Stimulated activated CD4-positive, alpha-beta T cell treated with anti-CD3 and anti-CD28 coated beads, Interleukin-2, amount 100 ng/mL, for 24 hours (primary cell): ENCODE results near the gene TPP2.

Experiments used
- DNase-seq, 2 donors: peaks; one replicate each; pipeline ENCODE4 v3.0.0-alpha.2; 2020

Gene TPP2

DNA sequence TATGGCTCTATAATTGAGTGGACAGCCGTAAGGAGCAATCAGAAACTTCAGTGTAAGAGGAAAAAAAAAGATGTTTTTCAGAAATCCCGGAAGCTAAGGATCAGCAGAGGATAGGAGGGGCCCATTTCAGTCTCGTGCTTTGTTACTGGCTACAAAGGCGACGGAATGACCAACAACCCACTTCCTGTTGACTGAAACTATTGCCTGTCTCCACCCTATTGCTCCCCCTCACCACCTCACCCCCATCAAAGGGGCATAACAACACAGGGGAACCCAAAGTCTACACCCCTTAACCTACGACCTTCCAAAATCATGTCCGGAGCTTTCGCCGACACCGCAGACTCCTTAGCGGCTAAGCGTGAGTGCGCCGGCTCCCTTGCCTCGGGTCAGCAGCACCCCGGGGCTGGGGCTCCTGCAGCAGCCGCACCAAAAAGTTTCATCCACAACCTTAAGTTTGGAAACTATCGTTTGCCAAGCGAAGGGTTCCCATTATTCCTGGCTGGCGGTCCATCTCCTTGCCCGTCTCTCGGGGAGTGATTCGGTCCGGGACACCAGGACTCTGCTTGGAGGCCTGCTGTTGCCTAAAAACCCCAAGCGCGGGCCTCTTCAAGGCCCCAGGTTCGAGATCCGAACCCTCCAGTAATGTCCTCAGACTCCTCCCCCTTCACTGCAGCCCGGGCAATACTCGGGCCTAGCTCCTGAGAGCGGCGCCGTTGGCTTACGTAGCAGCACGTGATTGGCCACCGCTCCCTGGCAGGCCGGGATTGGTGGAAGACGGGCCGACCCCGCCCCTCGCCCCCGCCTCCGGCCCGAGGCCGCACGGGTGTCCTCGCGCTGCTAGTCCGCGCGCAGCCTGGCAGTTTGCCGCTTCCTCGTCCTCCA, at the start of gene TPP2:
Gene TPP2, plus strand, starts transcription at position 840 of the 882 bp plus-strand sequence. CDS start 53 bp downstream, outside the sequence.
- peak; percentile 99 for DNase-seq

DNA sequence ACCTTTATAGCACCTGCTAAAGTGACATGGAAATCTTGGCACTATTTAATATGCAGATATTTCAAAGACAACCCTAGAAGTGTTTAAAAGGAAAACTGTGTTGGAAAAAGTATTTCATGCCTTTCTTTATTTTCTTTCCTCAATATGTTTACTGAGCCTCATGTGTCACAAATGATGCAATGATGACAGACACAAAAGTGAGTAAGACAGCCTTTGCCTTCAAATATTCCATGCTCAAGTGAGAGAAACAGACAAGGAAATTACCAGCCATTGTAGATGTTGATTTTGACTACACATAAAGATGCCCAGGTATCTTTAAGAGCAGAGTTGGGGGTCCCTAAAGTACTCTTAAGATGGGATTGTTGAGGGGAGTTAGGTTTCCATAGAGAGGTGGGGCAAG, 48.0 kb upstream of the TPP2 start:
- no peak for DNase-seq

GRCh38 chr13:102550507-102550906, 46.3 kb upstream of the TPP2 start:
- DNase-seq, result no peak

- no peak for DNase-seq
Measured at GRCh38 chr13:102555914-102556553, 40.8 kb upstream of the TPP2 start.

DNA sequence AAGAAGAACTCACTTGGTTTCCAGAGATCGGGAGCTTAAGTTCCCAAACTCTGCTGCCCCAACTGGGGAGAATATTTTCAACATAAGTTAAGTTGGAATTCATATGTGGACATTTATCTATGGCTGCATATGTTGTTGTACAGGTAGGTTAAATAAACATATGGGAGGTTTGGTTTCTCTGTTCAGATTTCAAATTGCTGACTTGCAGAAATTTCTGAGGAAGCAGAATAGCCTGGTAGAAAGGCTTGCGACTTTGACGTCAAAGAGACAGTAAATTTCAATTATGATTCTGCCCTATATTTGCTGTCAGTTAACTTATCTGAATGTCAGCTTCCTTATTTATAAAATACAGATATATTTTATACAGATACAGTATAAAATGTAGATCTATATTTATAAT, 40.0 kb upstream of the TPP2 start:
- no peak for DNase-seq

DNA sequence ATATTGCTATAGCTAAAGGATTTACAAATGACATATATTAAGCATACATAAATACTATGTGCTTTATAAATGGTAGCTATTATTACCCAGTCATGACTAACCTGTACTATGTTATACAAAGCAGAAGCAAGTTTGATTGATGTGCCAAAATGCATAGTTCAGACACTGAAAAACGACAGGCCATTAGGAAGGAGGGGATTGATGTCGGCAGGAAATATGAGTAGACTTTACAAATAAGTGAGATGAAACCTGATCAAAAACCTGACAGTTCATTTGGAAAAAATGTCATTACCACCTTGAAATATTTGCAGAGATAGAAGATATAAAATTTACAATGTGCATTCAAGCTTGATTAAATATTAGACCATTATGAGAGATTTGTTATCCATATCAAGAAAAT, 38.8 kb upstream of the TPP2 start:
- DNase-seq, result no peak

DNA sequence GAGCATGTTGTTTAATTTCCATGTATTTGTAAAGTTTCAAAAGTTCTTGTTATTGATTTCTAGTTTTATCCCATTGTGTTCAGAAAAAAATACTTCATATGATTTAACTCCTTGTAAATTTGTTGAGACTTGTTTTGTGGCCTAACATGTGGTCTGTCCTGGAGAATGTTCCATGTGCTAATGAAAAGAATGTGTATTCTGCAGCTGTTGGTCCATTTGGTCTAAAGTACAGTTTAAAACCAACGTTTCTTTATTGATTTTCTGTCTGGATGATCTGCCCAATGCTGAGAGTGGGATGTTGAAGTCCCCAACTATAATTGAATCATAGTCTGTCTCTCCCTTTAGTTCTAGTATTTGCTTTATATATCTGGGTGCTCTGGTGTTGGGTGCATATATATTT, 34.9 kb upstream of the TPP2 start:
- no peak for DNase-seq

DNA sequence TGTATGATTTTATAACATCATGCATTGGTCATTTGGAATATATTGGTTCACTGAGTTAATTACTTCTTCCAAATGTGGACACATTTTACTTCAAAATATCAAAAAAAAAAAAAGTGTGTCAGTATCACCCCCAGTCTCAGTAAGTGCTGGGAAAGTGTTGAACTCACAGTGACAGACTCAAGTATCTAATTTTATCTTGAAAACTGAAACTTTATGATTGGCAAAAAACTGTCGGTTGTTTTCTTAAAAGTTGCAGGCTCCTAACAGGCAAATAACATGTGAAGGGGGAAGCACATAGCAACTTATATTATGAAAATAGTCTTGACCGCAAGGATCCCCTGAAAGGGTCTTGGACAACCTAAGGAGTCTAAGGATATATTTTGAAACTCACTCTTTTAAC, 33.5 kb upstream of the TPP2 start:
- DNase-seq, result no peak

DNA sequence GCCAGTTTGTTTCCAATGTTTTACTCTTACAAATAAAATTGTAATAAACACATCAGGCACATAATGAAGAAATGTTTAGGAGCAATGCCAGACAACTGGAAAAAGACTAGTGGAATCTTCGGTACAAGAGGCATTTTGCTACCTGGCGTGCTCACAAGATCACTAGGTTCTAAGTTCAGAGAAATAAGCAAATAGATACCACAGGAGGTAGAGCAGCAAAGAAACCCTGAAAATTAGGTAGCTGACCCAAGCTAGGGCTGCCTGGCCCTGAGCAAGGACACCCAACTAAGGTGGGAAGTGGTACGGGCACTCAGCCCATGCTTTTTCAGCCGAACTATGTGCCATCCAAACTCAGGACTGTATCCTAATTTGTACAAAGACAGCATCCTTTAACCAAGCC, 32.2 kb upstream of the TPP2 start:
- DNase-seq, result no peak

- no peak for DNase-seq
Measured at GRCh38 chr13:102566513-102566912, 30.3 kb upstream of the TPP2 start.

DNA sequence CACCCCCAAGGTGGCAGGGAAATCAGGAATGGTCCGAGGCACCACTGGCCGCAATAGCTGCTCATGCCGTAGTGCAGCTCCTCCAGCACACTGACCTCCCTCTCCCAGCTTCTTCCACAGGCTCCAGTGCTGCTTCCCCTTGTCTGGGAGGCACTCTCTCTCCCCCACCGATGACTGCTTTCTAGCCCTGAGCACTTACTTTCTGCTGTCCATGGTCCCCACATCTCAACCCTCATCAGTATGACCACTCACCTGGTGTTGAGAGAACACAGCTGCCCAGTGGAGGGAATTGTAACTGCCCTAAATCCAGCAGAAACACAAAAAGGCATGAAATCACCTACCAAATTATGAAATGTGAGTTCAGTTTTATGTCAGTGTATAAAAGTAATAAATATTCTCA, 28.9 kb upstream of the TPP2 start:
- DNase-seq, result no peak

- DNase-seq, result no peak
Measured at GRCh38 chr13:102569488-102569887, 27.3 kb upstream of the TPP2 start.

DNA sequence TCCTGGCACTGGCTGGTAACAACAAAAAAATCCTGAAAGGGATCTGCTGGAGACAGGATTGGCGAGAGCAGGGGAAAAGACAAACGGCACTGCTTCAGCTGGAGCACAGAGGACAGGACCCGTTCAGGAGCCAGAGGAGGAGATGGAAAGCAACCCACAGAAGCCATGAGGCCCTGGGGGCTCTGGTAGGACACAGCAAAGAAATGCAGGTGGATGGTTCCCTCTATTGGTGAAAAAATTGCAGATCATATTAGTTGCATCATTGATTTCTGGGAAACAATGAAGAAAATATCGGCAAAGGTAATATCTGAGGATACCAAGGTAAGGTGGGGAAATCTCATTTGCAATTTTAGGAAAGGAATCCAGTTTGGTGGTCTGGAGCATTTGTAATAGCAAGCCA, 25.7 kb upstream of the TPP2 start:
- DNase-seq, result no peak

DNA sequence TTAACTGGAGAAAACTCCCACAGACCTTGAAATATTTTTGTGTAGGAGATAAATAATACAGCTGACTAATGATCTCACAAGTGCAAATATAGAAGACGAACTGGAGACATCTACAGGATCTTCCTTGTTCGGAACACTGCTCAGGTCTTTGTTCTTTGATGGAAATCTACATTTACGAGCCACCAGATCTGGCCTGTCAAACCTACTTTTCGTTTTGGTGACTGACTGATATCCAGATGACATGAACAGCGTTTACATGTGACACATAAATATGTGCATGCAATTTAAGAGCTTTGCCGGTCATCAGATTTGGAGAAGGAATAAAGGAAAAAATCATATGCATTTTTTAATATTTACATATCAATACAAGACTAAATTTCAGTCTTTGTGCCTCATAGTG, 24.5 kb upstream of the TPP2 start:
- no peak for DNase-seq

- no peak for DNase-seq
Measured at GRCh38 chr13:102580552-102581169, 16.1 kb upstream of the TPP2 start.

DNA sequence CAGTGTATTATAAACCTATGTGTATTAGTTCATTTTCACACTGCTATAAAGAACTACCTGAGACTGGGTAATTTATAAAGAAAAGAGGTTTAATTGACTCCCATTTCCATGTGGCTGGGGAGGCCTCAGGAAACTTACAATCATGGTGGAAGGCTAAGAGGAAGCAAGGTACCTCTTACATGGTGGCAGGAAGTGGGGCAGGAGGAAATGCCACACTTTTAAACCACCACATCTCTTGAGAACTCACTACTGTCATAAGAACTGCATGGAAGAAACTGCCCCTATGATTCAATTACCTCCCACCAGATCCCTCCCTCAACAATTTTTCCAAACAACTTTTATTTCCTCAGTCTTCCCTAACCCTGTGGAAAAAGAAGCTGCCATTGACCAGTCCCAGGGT, 14.5 kb upstream of the TPP2 start:
- no peak for DNase-seq

- no peak for DNase-seq
Measured at GRCh38 chr13:102584434-102584833, 12.4 kb upstream of the TPP2 start.

DNA sequence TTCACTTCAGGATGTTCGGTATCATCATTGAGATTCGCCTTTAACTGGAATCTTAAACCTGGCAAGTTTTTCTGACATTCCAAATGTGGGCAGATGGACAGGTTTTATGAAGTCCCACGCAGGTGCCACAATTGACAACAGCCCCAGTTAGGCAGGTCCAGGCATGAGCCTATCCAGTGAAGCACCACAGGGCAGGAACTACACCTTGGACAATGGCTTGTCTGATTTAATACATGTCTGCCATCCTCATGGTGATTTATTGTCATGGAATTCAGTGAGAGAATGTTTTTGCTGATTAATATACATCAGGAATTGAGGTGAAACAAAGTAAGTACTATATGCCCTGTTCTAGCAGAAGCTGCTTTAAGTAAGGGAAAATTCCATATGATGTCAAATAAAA, 10.2 kb upstream of the TPP2 start:
- DNase-seq, result no peak

DNA sequence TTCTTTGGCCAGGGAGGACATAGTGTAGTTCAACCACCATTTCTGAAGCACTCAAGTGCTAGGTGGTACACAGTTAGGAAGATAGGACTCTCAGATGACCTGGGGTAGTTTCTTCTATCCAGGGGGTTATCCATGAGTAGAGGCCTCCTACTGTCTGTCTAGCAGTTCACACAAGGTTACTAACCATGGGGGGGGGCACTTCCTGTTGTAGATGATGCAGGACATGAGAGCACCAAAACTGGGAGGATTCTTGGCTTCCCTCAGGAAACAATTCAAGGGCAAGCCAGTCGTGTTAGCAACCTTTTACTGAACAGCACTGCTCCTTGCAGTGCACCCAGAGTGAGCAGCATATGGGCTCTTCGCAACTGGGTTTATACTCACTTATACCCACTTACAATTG, 8.9 kb upstream of the TPP2 start:
- DNase-seq, result no peak

DNA sequence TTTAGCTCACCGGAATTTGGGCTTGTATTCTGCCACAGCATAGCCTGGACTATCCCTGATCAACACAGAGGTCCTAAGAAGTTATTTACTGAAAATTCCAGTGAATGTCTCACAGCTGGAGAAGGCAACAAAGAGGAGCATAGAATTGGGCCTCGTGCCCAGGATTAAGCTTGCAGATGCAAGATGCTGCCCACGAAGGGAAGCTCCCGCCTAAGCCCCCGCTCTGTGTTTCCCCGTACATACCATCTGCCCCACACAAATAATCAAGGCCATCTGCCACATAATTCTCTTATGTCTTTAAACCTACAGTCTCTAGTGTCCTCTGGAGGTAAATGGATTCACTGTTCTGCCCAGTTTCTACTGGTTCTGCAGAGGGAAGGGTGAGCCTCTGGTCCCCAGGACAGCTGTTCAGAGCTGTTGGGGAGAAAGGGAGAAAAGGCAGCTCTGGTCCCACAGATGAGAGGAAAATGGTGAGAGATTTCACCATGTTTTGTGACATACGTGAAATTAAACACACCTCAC, 7.4 kb upstream of the TPP2 start:
- no peak for DNase-seq

DNA sequence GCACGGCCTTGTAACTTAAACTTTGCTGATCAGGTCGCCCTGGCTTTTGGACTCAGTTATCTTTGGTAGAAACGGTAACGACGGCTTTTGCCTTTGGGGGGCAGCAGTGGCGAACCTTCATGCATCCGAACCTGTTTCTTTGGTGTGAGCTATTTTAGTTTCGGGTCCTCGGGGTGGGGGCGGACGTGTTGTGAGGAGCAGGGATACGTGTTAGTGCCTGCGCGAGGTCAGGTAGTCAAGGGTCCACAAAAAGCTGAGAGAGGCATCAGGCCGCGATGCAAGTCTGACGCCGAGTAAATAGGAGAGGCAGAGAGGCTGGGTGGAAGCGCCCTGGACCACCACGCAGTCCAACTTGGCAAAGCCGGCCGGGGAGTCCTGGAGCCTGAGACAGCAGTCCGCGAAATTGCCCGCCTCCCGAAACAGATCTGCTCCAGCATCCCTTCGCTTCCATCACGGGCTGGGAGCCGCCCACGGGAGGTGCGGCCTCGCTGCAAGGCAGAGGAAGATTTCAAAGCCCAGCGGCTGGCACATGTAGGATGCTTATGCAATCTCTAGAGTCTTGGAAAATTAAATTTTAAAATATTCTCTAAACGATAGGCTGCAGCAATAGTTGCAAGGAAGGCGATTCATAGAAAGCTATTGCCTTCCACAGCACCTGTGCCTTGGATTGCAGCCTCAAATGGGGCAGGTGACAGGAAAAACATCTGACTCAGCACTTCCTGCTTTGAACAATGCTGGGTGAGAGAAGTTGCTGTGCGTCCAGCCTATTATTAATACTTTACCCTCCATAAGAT, 4.6 kb upstream of the TPP2 start:
- DNase-seq, result peak; percentile 81 to 85

- DNase-seq, result no peak
Measured at GRCh38 chr13:102593466-102593865, 3.3 kb upstream of the TPP2 start.
